HCT116 (cell line): ENCODE data around the gene NOXA1. TPM values are rescaled to one million over a fixed set of nuclear protein-coding genes. Genes with fewer than 3 reads are reported as not detected.

ENCODE experiments used
- ATAC-seq: fragments of 200-7000 bp; cut with Tn5 transposase; 2 replicates; pipeline ENCODE4 v1.9.1; 2020; ENCODE audit warnings: mild to moderate bottlenecking, moderate library complexity
- BruUV-seq: library from RNA; stranded (reverse); fragments of 400-500 nt; replicated peaks from 2 replicates; lab custom pipeline; 2021; lab: Mats Ljungman, UMichigan
- CTCF ChIA-PET: fragments of 300-600 bp; sonication (Branson Sonifier 250); formaldehyde crosslinking; loops from one replicate; lab custom pipeline; 2021; ENCODE audit warnings: antibody characterized with exemption; lab: Charles Lee
- POLR2A ChIA-PET: fragments of 300-600, 350-600 bp; sonication (Branson Sonifier 250); formaldehyde crosslinking; loops from one replicate; lab custom pipeline; 2021; ENCODE audit warnings: antibody characterized with exemption; lab: Charles Lee
- RAD21 ChIA-PET, 2 experiments: fragments of 300-600 bp; sonication (Branson Sonifier 250); formaldehyde crosslinking; loops; one replicate each; lab custom pipeline; 2023; ENCODE audit warnings: low total read pairs in 2 of 2; ENCODE audit not compliant: uncharacterized antibody in 2 of 2, unreplicated experiment in 2 of 2, low non-redundant PET in 1 of 2; lab: Charles Lee
- DNase-seq: peaks from one replicate; pipeline ENCODE4 v3.0.0-alpha.2; 2010; ENCODE audit warnings: low read depth, low spot score
- H2AFZ ChIP-seq: fragments of 200-600 bp; shearing (Covaris generic), sonication (generic); 2 replicates; pipeline ENCODE4 v1.6.1; 2017; ENCODE audit warnings: low read depth, mixed run types, mixed read lengths, antibody characterized with exemption, low read length; ENCODE audit not compliant: poor library complexity, severe bottlenecking
- H3K27ac ChIP-seq: 2 replicates; pipeline ENCODE4 v1.5.1; 2012; ENCODE audit warnings: low read depth, low read length
- H3K27me3 ChIP-seq: fragments of 200-600 bp; sonication (generic); 2 replicates; pipeline ENCODE4 v1.6.1; 2016; ENCODE audit warnings: mixed run types, low read length, mixed read lengths; ENCODE audit not compliant: insufficient read depth
- H3K36me3 ChIP-seq, 2 experiments: fragments of 200-500 bp in 1 of 2; fragments of 200-600 bp in 1 of 2; sonication (Bioruptor generic) in 1 of 2; sonication (generic) in 1 of 2; 2 replicates each; pipeline versions ENCODE4 v1.5.1 to v1.6.1; 2014 to 2016; ENCODE audit warnings: low read length in 2 of 2, inconsistent platforms in 1 of 2, mixed read lengths in 1 of 2, mixed run types in 1 of 2; ENCODE audit not compliant: insufficient read depth in 2 of 2, control insufficient read depth in 1 of 2
- H3K4me1 ChIP-seq, 2 experiments: fragments of 200-600 bp in 1 of 2; sonication (generic) in 1 of 2; 2 replicates each; pipeline versions ENCODE4 v1.5.1 to v1.6.1; 2012 to 2017; ENCODE audit warnings: low read length in 2 of 2, inconsistent platforms in 1 of 2, mild to moderate bottlenecking in 1 of 2, mixed read lengths in 1 of 2, mixed run types in 1 of 2, moderate library complexity in 1 of 2; ENCODE audit not compliant: insufficient read depth in 2 of 2, control insufficient read depth in 1 of 2
- H3K4me2 ChIP-seq: fragments of 200-600 bp; sonication (generic); 2 replicates; pipeline ENCODE4 v1.6.1; 2017; ENCODE audit warnings: mixed run types, low read length, mixed read lengths
- H3K4me3 ChIP-seq, 2 experiments: fragments of 200-600 bp in 1 of 2; sonication (generic) in 1 of 2; replicated peaks in 1 of 2; 2 replicates each; pipeline ENCODE4 v1.5.1; 2011 to 2016; ENCODE audit warnings: low read length in 2 of 2, control low read depth in 1 of 2, low read depth in 1 of 2, mild to moderate bottlenecking in 1 of 2, mixed read lengths in 1 of 2, mixed run types in 1 of 2
- H3K79me2 ChIP-seq: fragments of 200-600 bp; sonication (generic); 2 replicates; pipeline ENCODE4 v1.6.1; 2017; ENCODE audit warnings: mild to moderate bottlenecking, mixed run types, low read length, moderate library complexity, mixed read lengths; ENCODE audit not compliant: insufficient read depth
- H3K9ac ChIP-seq: fragments of 200-600 bp; sonication (generic); 2 replicates; pipeline ENCODE4 v1.6.1; 2016; ENCODE audit warnings: low read length, mixed read lengths
- H3K9me2 ChIP-seq: fragments of 200-600 bp; sonication (generic), shearing (Covaris generic); 2 replicates; pipeline ENCODE4 v1.6.1; 2017; ENCODE audit warnings: mixed run types, mild to moderate bottlenecking, moderate library complexity; ENCODE audit not compliant: insufficient read depth
- H3K9me3 ChIP-seq, 2 experiments: fragments of 200-500 bp in 1 of 2; fragments of 200-600 bp in 1 of 2; sonication (Bioruptor generic) in 1 of 2; sonication (generic) in 1 of 2; 2 replicates each; pipeline ENCODE4 v1.6.1; 2014 to 2017; ENCODE audit warnings: low read length in 2 of 2, mixed read lengths in 2 of 2, inconsistent platforms in 1 of 2, low read depth in 1 of 2, mild to moderate bottlenecking in 1 of 2, mixed run types in 1 of 2, moderate library complexity in 1 of 2; ENCODE audit not compliant: control insufficient read depth in 1 of 2, insufficient read depth in 1 of 2
- H4K20me1 ChIP-seq: fragments of 200-600 bp; sonication (generic), shearing (Covaris generic); 2 replicates; pipeline ENCODE4 v1.6.1; 2017; ENCODE audit warnings: mixed run types, mild to moderate bottlenecking, moderate library complexity; ENCODE audit not compliant: insufficient read depth
- CBX3 ChIP-seq: IDR thresholded peaks from 2 replicates; pipeline ENCODE4 v1.6.1; 2012; ENCODE audit warnings: low read depth
- EGR1 ChIP-seq: IDR thresholded peaks from 2 replicates; pipeline ENCODE4 v1.6.1; 2012; ENCODE audit warnings: low read depth
- ELF1 ChIP-seq: IDR thresholded peaks from 2 replicates; pipeline ENCODE4 v1.6.1; 2012; ENCODE audit warnings: low read depth, borderline replicate concordance
- FOSL1 ChIP-seq: IDR thresholded peaks from 2 replicates; pipeline ENCODE4 v1.6.1; 2012; ENCODE audit warnings: low read depth
- JUND ChIP-seq: IDR thresholded peaks from 2 replicates; pipeline ENCODE4 v1.6.1; 2012
- POLR2AphosphoS5 ChIP-seq: IDR thresholded peaks from 2 replicates; pipeline ENCODE4 v1.6.1; 2011; ENCODE audit warnings: mild to moderate bottlenecking, low read depth, low read length, moderate library complexity
- SIN3A ChIP-seq: IDR thresholded peaks from 2 replicates; pipeline ENCODE4 v1.6.1; 2012; ENCODE audit warnings: low read depth
- SP1 ChIP-seq: IDR thresholded peaks from 2 replicates; pipeline ENCODE4 v1.6.1; 2012; ENCODE audit warnings: low read depth
- YY1 ChIP-seq: IDR thresholded peaks from 2 replicates; pipeline ENCODE4 v1.6.1; 2011; ENCODE audit warnings: low read length, low read depth, moderate library complexity, mild to moderate bottlenecking; ENCODE audit not compliant: insufficient replicate concordance; ENCODE audit errors: extremely low read depth
- ZFX ChIP-seq: fragments of 450-650 bp; IDR thresholded peaks from 2 replicates; pipeline ENCODE4 v1.6.1; 2017
- intact Hi-C: fragments of 100-400 bp; cut with micrococcal nuclease; formaldehyde crosslinking; loops from 2 replicates; pipeline ENCODE4 v1.10.0; 2022
- total RNA-seq: library from RNA; stranded (reverse); gene quantifications from one replicate; pipeline ENCODE4 v1.2.1, GENCODE V29; 2021; ENCODE audit not compliant: unreplicated experiment
- TF ChIP-seq, protein P1 (sequence below), 3 experiments: fragments of 200-600 bp in 1 of 3; sonication (generic) in 1 of 3; IDR thresholded peaks in 2 of 3; conservative IDR thresholded peaks in 1 of 3; 2 replicates each; pipeline ENCODE4 v1.5.1; 2012 to 2017; ENCODE audit warnings: low read depth in 2 of 3, low read length in 2 of 3, antibody characterized with exemption in 1 of 3, borderline replicate concordance in 1 of 3, control low read depth in 1 of 3, mild to moderate bottlenecking in 1 of 3, mixed read lengths in 1 of 3, mixed run types in 1 of 3, moderate library complexity in 1 of 3; ENCODE audit not compliant: insufficient read depth in 1 of 3

NOXA1 gene
- total RNA-seq, 1 experiment from 2014 or later, result 13.2 TPM

DNA sequence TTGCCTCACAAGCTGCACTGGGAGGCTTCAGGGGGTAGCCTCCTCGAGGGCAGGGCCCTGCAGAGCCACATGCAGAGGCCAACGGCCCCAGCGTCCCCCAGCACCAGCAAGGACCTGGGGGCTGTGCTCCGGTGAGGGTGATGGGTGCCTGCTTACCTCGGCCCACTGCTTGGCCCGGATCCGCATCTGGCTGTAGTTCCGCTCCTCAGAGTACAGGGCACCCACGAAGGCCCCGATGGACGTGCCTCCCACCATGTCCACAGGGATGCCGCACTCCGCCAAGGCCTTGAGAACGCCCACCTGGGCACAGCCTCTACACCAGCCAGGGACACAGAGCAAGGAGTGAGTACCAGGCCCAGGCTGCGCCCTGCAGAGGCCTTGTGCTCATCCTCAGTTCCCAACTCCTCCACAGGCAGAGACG, 44.0 kb downstream of the NOXA1 start:
- BruUV-seq, result no TSS peak
- Histone ChIP-seq H3K4me3 (no peak overlapping the region), H3K9me2 (no peaks in the 10 kb centered on the region), H3K9ac (no peak overlapping the region), H3K36me3 (no peaks in the 10 kb centered on the region), H3K27me3 (no peaks in the 10 kb centered on the region), H3K27ac (no peak overlapping the region), H2AFZ (no peak overlapping the region), H3K9me3 (no peaks in the 10 kb centered on the region), H3K79me2 (no peaks in the 10 kb centered on the region), H3K4me2 (no peak overlapping the region), H3K4me1 (peaks cover 0 to 3% of the 10 kb centered on the region in 2 experiments; a peak in 2 of 4 replicates), H4K20me1 (no peaks in the 10 kb centered on the region)
- intact Hi-C loops, result no loop called here
- CTCF ChIA-PET, result no interaction called here
- no peak for DNase-seq
- RAD21 ChIA-PET, result no interaction called here
- POLR2A ChIA-PET, result no interaction called here
- TF ChIP-seq ELF1 (no peak), ZFX (no peak), SIN3A (no peak), POLR2AphosphoS5 (no peak), JUND (no peak), CBX3 (no peak), SP1 (no peak), YY1 (no peak)
- no peak for ATAC-seq

DNA sequence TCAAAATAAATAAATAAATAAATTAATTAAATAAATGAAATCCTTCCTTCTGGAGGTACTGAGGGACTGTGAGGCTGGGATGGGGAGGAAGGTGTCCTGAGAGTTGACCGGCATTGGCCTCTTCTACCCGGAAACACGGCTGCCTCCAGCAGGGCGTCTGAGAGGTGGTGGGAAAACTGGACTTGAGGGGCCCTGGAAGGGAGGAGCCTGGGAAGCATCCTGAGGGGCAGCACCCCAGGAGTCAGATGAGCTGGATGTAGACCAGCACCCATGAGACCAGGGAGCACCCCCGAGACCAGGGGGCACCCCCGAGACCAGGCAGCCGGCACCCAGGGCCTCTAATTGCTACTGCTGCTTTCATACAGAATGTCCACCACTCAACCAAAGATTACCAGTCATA, 44.7 kb downstream of the NOXA1 start:
- ChIA-PET POLR2A (no interaction called here), RAD21 (no interaction called here), CTCF (no interaction called here)
- no peak overlapping the region for H3K9ac ChIP-seq
- no peaks in the 10 kb centered on the region for H3K27me3 ChIP-seq
- TF ChIP-seq FOSL1, result no peak
- no peak for TF ChIP-seq EGR1
- TF ChIP-seq JUND, result no peak
- no peak for TF ChIP-seq ZFX
- TF ChIP-seq, protein P1, sequence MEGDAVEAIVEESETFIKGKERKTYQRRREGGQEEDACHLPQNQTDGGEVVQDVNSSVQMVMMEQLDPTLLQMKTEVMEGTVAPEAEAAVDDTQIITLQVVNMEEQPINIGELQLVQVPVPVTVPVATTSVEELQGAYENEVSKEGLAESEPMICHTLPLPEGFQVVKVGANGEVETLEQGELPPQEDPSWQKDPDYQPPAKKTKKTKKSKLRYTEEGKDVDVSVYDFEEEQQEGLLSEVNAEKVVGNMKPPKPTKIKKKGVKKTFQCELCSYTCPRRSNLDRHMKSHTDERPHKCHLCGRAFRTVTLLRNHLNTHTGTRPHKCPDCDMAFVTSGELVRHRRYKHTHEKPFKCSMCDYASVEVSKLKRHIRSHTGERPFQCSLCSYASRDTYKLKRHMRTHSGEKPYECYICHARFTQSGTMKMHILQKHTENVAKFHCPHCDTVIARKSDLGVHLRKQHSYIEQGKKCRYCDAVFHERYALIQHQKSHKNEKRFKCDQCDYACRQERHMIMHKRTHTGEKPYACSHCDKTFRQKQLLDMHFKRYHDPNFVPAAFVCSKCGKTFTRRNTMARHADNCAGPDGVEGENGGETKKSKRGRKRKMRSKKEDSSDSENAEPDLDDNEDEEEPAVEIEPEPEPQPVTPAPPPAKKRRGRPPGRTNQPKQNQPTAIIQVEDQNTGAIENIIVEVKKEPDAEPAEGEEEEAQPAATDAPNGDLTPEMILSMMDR (IDR thresholded peaks at IDR 0.05 in 2 of 3, conservative IDR thresholded peaks at IDR 0.05 in 1 of 3; ENCODE audit: borderline replicate concordance in 1 of 3, insufficient read depth in 1 of 3, low read depth in 2 of 3, low read length in 2 of 3), result no peak
- TF ChIP-seq YY1, result no peak
- H3K79me2 ChIP-seq, result no peaks in the 10 kb centered on the region
- no peak overlapping the region for H3K4me2 ChIP-seq
- H2AFZ ChIP-seq, result no peak overlapping the region
- H3K4me1 ChIP-seq, result no peaks in the 10 kb centered on the region
- intact Hi-C loops, result no loop called here
- DNase-seq (no peak), ATAC-seq (no peak)
- no peak overlapping the region for H3K27ac ChIP-seq
- H4K20me1 ChIP-seq, result no peaks in the 10 kb centered on the region
- no TSS peak for BruUV-seq
- no peak overlapping the region for H3K4me3 ChIP-seq
- H3K9me2 ChIP-seq, result no peaks in the 10 kb centered on the region
- H3K36me3 ChIP-seq, result no peaks in the 10 kb centered on the region
- peaks cover 0 to under 1% of the 10 kb centered on the region in 2 experiments; a peak in 1 of 4 replicates for H3K9me3 ChIP-seq
